Activated CD4-positive, alpha-beta memory T cell treated with anti-CD3 and anti-CD28 coated beads, Interleukin-2, amount 10 ng/mL, durations not matched to agents 7 days and 5 days (primary cell): ENCODE results near the gene LTF. TPM values are rescaled to one million over a fixed set of nuclear protein-coding genes. Genes with fewer than 3 reads are reported as not detected.
"Not testable (repeated sequence)": the region's sequence is repeated elsewhere in the genome, so short reads cannot be mapped to it uniquely, and the experiment has no call there.

Source experiments
- CTCF ChIA-PET: fragments of 350-600 bp; sonication (Branson Sonifier 250); formaldehyde crosslinking; loops from one replicate; lab custom pipeline; 2021; ENCODE audit warnings: antibody characterized with exemption, inconsistent platforms; lab: Charles Lee
- POLR2A ChIA-PET: fragments of 350-600 bp; sonication (Branson Sonifier 250); formaldehyde crosslinking; loops from one replicate; lab custom pipeline; 2021; ENCODE audit warnings: antibody characterized with exemption; lab: Charles Lee
- DNase-seq: peaks from one replicate; pipeline ENCODE4 v3.0.0-alpha.2; 2020
- H3K27ac Mint-ChIP-seq: one replicate; pipeline ENCODE4 v1.8.0; 2021; ENCODE audit warnings: mild to moderate bottlenecking, mixed read lengths
- H3K27me3 Mint-ChIP-seq: one replicate; pipeline ENCODE4 v1.8.0; 2021; ENCODE audit warnings: mixed read lengths
- H3K36me3 Mint-ChIP-seq: one replicate; pipeline ENCODE4 v1.8.0; 2021; ENCODE audit warnings: low read depth, mixed read lengths
- H3K4me1 Mint-ChIP-seq: one replicate; pipeline ENCODE4 v1.8.0; 2021; ENCODE audit warnings: mixed read lengths
- H3K4me3 Mint-ChIP-seq: one replicate; pipeline ENCODE4 v1.8.0; 2021; ENCODE audit warnings: mild to moderate bottlenecking, mixed read lengths
- H3K9me3 Mint-ChIP-seq: one replicate; pipeline ENCODE4 v1.8.0; 2021; ENCODE audit warnings: mixed read lengths
- total RNA-seq, 2 experiments: library from RNA; stranded (reverse); gene quantifications; one replicate each; pipeline ENCODE4 v1.2.3, GENCODE V29; 2021

The LTF gene
- total RNA-seq, 2 experiments from 2014 or later: not detected

GRCh38 chr3:46398186-46398955, 66.3 kb downstream of the LTF start:
- peaks cover 23% of the 10 kb centered on the region for H3K4me1 Mint-ChIP-seq
- H3K9me3 Mint-ChIP-seq: peaks cover 4% of the 10 kb centered on the region
- ChIA-PET POLR2A (interaction anchor here (1.1 kb wide), 1 partner anchor 29 kb away, joined by 3 read pairs; no protein-coding TSS in a partner anchor), CTCF (interaction anchor here (1.0 kb wide), 1 partner anchor 319 kb away, joined by 4 read pairs; no protein-coding TSS in a partner anchor)
- peaks cover 2% of the 10 kb centered on the region for H3K36me3 Mint-ChIP-seq
- H3K4me3 Mint-ChIP-seq: no peak overlapping the region
- H3K27me3 Mint-ChIP-seq: peaks cover 16% of the 10 kb centered on the region
- no peak for DNase-seq
- no peak overlapping the region for H3K27ac Mint-ChIP-seq

- Mint-ChIP-seq H3K27me3 (peaks cover 12% of the 10 kb centered on the region), H3K4me1 (peaks cover 23% of the 10 kb centered on the region), H3K9me3 (no peaks in the 10 kb centered on the region), H3K36me3 (no peaks in the 10 kb centered on the region), H3K4me3 (no peak overlapping the region), H3K27ac (no peak overlapping the region)
- ChIA-PET CTCF (no interaction called here), POLR2A (interaction anchor here (1.1 kb wide), 1 partner anchor 27 kb away, joined by 3 read pairs; no protein-coding TSS in a partner anchor)
- DNase-seq: no peak
These were observed 67.6 kb downstream of the LTF start for GRCh38 chr3:46397111-46397510.

GRCh38 chr3:46395766-46396530, 68.8 kb downstream of the LTF start:
- H3K4me3 Mint-ChIP-seq: no peak overlapping the region
- POLR2A ChIA-PET: no interaction called here
- no peak overlapping the region for H3K27ac Mint-ChIP-seq
- H3K36me3 Mint-ChIP-seq: no peaks in the 10 kb centered on the region
- H3K27me3 Mint-ChIP-seq: peaks cover 12% of the 10 kb centered on the region
- no peak for DNase-seq
- CTCF ChIA-PET: no interaction called here
- H3K4me1 Mint-ChIP-seq: peaks cover 23% of the 10 kb centered on the region
- H3K9me3 Mint-ChIP-seq: no peaks in the 10 kb centered on the region

- no peaks in the 10 kb centered on the region for H3K9me3 Mint-ChIP-seq
- H3K27ac Mint-ChIP-seq: no peak overlapping the region
- no peak overlapping the region for H3K4me3 Mint-ChIP-seq
- DNase-seq: no peak
- CTCF ChIA-PET: no interaction called here
- H3K36me3 Mint-ChIP-seq: no peaks in the 10 kb centered on the region
- peaks cover 23% of the 10 kb centered on the region for H3K4me1 Mint-ChIP-seq
- POLR2A ChIA-PET: no interaction called here
- peaks cover 12% of the 10 kb centered on the region for H3K27me3 Mint-ChIP-seq
These were observed 69.5 kb downstream of the LTF start for GRCh38 chr3:46395210-46395661.

- peaks cover 23% of the 10 kb centered on the region for H3K4me1 Mint-ChIP-seq
- H3K9me3 Mint-ChIP-seq: no peaks in the 10 kb centered on the region
- no peak overlapping the region for H3K27ac Mint-ChIP-seq
- DNase-seq: no peak
- peaks cover 12% of the 10 kb centered on the region for H3K27me3 Mint-ChIP-seq
- CTCF ChIA-PET: no interaction called here
- H3K36me3 Mint-ChIP-seq: no peaks in the 10 kb centered on the region
- H3K4me3 Mint-ChIP-seq: no peak overlapping the region
- POLR2A ChIA-PET: no interaction called here
These were observed 70.9 kb downstream of the LTF start for GRCh38 chr3:46393554-46394434.

- Mint-ChIP-seq H3K36me3 (no peaks in the 10 kb centered on the region), H3K27ac (no peak overlapping the region), H3K9me3 (no peaks in the 10 kb centered on the region), H3K27me3 (peaks cover 12% of the 10 kb centered on the region), H3K4me1 (peaks cover 23% of the 10 kb centered on the region), H3K4me3 (no peak overlapping the region)
- POLR2A ChIA-PET: no interaction called here
- DNase-seq: no peak
- CTCF ChIA-PET: no interaction called here
These were observed 71.7 kb downstream of the LTF start for GRCh38 chr3:46393011-46393410.

GRCh38 chr3:46391526-46391925, 73.2 kb downstream of the LTF start:
- DNase-seq, H3K9me3 Mint-ChIP-seq, CTCF ChIA-PET, POLR2A ChIA-PET, H3K27ac Mint-ChIP-seq, H3K36me3 Mint-ChIP-seq, H3K4me3 Mint-ChIP-seq: not testable (repeated sequence)
- peaks cover 12% of the 10 kb centered on the region for H3K27me3 Mint-ChIP-seq
- H3K4me1 Mint-ChIP-seq: peaks cover 16% of the 10 kb centered on the region

- CTCF ChIA-PET: no interaction called here
These were observed 75.4 kb downstream of the LTF start for GRCh38 chr3:46389306-46389705.

GRCh38 chr3:46388847-46389246, 75.9 kb downstream of the LTF start:
- H3K27ac Mint-ChIP-seq, POLR2A ChIA-PET, H3K9me3 Mint-ChIP-seq, H3K4me3 Mint-ChIP-seq, H3K36me3 Mint-ChIP-seq, DNase-seq: not testable (repeated sequence)
- CTCF ChIA-PET: interaction anchor here (1.2 kb wide), 1 partner anchor 11 kb away, joined by 4 read pairs; no protein-coding TSS in a partner anchor
- Mint-ChIP-seq H3K27me3 (peaks cover 13% of the 10 kb centered on the region), H3K4me1 (peaks cover 25% of the 10 kb centered on the region)

More at GRCh38 chr3:46389306-46389705, 75.4 kb downstream of the LTF start:
- H3K9me3 Mint-ChIP-seq: no peaks in the 10 kb centered on the region
- H3K4me1 Mint-ChIP-seq: peaks cover 22% of the 10 kb centered on the region
- POLR2A ChIA-PET: no interaction called here
- peaks cover 13% of the 10 kb centered on the region for H3K27me3 Mint-ChIP-seq
- H3K36me3 Mint-ChIP-seq: peaks cover 4% of the 10 kb centered on the region
- no peak overlapping the region for H3K27ac Mint-ChIP-seq
- no peak for DNase-seq
- H3K4me3 Mint-ChIP-seq: no peak overlapping the region

GRCh38 chr3:46386205-46386604, 78.5 kb downstream of the LTF start:
- CTCF ChIA-PET: interaction anchor here (1.8 kb wide), 1 partner anchor 14 kb away, joined by 4 read pairs; no protein-coding TSS in a partner anchor

More at GRCh38 chr3:46386205-46386604, 78.5 kb downstream of the LTF start:
- no peak overlapping the region for H3K27ac Mint-ChIP-seq
- peaks cover 10% of the 10 kb centered on the region for H3K27me3 Mint-ChIP-seq
- peak overlapping the region; percentile 12 for H3K4me3 Mint-ChIP-seq
- peaks cover 4% of the 10 kb centered on the region for H3K36me3 Mint-ChIP-seq
- no peaks in the 10 kb centered on the region for H3K9me3 Mint-ChIP-seq
- no peak for DNase-seq
- POLR2A ChIA-PET: interaction anchor here (1.3 kb wide), 1 partner anchor 178 kb away, joined by 3 read pairs; the partner anchor contains the start of gene CCR1
- peaks cover 33% of the 10 kb centered on the region for H3K4me1 Mint-ChIP-seq
